GM21717 (cell line): Measurements from ENCODE around the gene SPSB1.
"Not testable (repeated sequence)": the region's sequence is repeated elsewhere in the genome, so short reads cannot be mapped to it uniquely, and the experiment has no call there.

Source experiments
- ATAC-seq: cut with Tn5 transposase; IDR thresholded peaks from one replicate; pipeline ENCODE4 v1.9.1; 2021; ENCODE audit warnings: mild to moderate bottlenecking, moderate library complexity; ENCODE audit not compliant: unreplicated experiment

The SPSB1 gene

GRCh38 chr1:9385392-9385791, 92.7 kb downstream of the SPSB1 start:
- ATAC-seq = not testable (repeated sequence)

- ATAC-seq = no peak
Measured at GRCh38 chr1:9385801-9386573, 93.3 kb downstream of the SPSB1 start.

GRCh38 chr1:9388335-9389180, 95.9 kb downstream of the SPSB1 start:
- no peak for ATAC-seq

- ATAC-seq = no peak
Measured at GRCh38 chr1:9389968-9390367, 97.3 kb downstream of the SPSB1 start.

GRCh38 chr1:9391620-9392019, 98.9 kb downstream of the SPSB1 start:
- no peak for ATAC-seq

GRCh38 chr1:9394010-9394409, 101.3 kb downstream of the SPSB1 start:
- ATAC-seq = no peak

- no peak for ATAC-seq
Measured at GRCh38 chr1:9395018-9395417, 102.3 kb downstream of the SPSB1 start.

GRCh38 chr1:9397047-9397446, 104.4 kb downstream of the SPSB1 start:
- ATAC-seq = no peak

- no peak for ATAC-seq
Measured at GRCh38 chr1:9397997-9398526, 105.4 kb downstream of the SPSB1 start.

GRCh38 chr1:9399510-9400424, 107.1 kb downstream of the SPSB1 start:
- no peak for ATAC-seq

- ATAC-seq = no peak
Measured at GRCh38 chr1:9400425-9401079, 107.9 kb downstream of the SPSB1 start.

- ATAC-seq = no peak
Measured at GRCh38 chr1:9401080-9401453, 108.4 kb downstream of the SPSB1 start.

GRCh38 chr1:9402256-9402616, 109.5 kb downstream of the SPSB1 start:
- ATAC-seq = no peak

- no peak for ATAC-seq
Measured at GRCh38 chr1:9402717-9403225, 110.1 kb downstream of the SPSB1 start.

- no peak for ATAC-seq
Measured at GRCh38 chr1:9404117-9404914, 111.6 kb downstream of the SPSB1 start.

- no peak for ATAC-seq
Measured at GRCh38 chr1:9406111-9406510, 113.4 kb downstream of the SPSB1 start.

GRCh38 chr1:9410737-9411297, 118.1 kb downstream of the SPSB1 start:
- ATAC-seq = no peak

GRCh38 chr1:9413071-9413876, 120.6 kb downstream of the SPSB1 start:
- peak; percentile 51 for ATAC-seq
